LNCAP (cell line): Measurements from ENCODE around the gene IL18.

ENCODE experiments used
- CTCF ChIP-seq: fragments of 450-650 bp; IDR thresholded peaks from 2 replicates; pipeline ENCODE4 v1.5.1; 2017; ENCODE audit warnings: mild to moderate bottlenecking

Gene IL18

GRCh38 chr11:112128483-112129121, 35.3 kb downstream of the IL18 start:
- no peak for TF ChIP-seq CTCF

- TF ChIP-seq CTCF: no peak
Observed at GRCh38 chr11:112127056-112127455, 36.8 kb downstream of the IL18 start.

GRCh38 chr11:112123129-112123528, 40.8 kb downstream of the IL18 start:
- no peak for TF ChIP-seq CTCF

- TF ChIP-seq CTCF: no peak
Observed at GRCh38 chr11:112121981-112122615, 41.8 kb downstream of the IL18 start.

- TF ChIP-seq CTCF: no peak
Observed at GRCh38 chr11:112118176-112118575, 45.7 kb downstream of the IL18 start.

GRCh38 chr11:112115386-112115785, 48.5 kb downstream of the IL18 start:
- no peak for TF ChIP-seq CTCF

- TF ChIP-seq CTCF: no peak
Observed at GRCh38 chr11:112114460-112114859, 49.4 kb downstream of the IL18 start.
